PC-9 (cell line): ENCODE measurements around the gene ATP5ME. TPM values are rescaled to one million over a fixed set of nuclear protein-coding genes. Genes with fewer than 3 reads are reported as not detected.

Experiments
- BruUV-seq: library from RNA; stranded (reverse); fragments of 400-500 nt; replicated peaks from 2 replicates; lab custom pipeline; 2021; lab: Mats Ljungman, UMichigan
- CTCF ChIA-PET: fragments of 300-600 bp; sonication (Branson Sonifier 250); formaldehyde crosslinking; loops from one replicate; lab custom pipeline; 2022; ENCODE audit warnings: antibody characterized with exemption; lab: Charles Lee
- POLR2A ChIA-PET: fragments of 300-600 bp; sonication (Branson Sonifier 250); formaldehyde crosslinking; loops from one replicate; lab custom pipeline; 2022; ENCODE audit warnings: antibody characterized with exemption; ENCODE audit not compliant: unreplicated experiment; lab: Charles Lee
- DNase-seq, 2 experiments: peaks; one replicate each; pipeline versions ENCODE4 v3.0.0 to v3.0.0-alpha.2; 2015 to 2022; ENCODE audit warnings: mixed read lengths in 1 of 2
- H2AFZ ChIP-seq: fragments of 200-600 bp; sonication (generic); 2 replicates; pipeline ENCODE4 v1.8.1; 2017; ENCODE audit warnings: antibody characterized with exemption
- H3F3A ChIP-seq: fragments of 200-600 bp; sonication (generic); 2 replicates; pipeline ENCODE4 v1.8.1; 2017; ENCODE audit warnings: antibody characterized with exemption, mild to moderate bottlenecking, low read depth; ENCODE audit not compliant: insufficient read depth
- H3K27ac ChIP-seq: fragments of 200-600 bp; sonication (generic); 2 replicates; pipeline ENCODE4 v1.6.1; 2016; ENCODE audit warnings: mixed run types
- H3K27me3 ChIP-seq: fragments of 200-600 bp; sonication (generic); 2 replicates; pipeline ENCODE4 v1.6.1; 2016; ENCODE audit warnings: low read depth, mixed run types; ENCODE audit not compliant: insufficient read depth
- H3K36me3 ChIP-seq: fragments of 200-600 bp; sonication (generic); 2 replicates; pipeline ENCODE4 v1.6.1; 2016; ENCODE audit warnings: low read depth, mixed run types
- H3K4me1 ChIP-seq: fragments of 200-600 bp; sonication (generic); replicated peaks from 2 replicates; pipeline ENCODE4 v1.6.1; 2016; ENCODE audit warnings: mixed run types; ENCODE audit not compliant: insufficient read depth
- H3K4me2 ChIP-seq: fragments of 200-600 bp; sonication (generic); 2 replicates; pipeline ENCODE4 v1.6.1; 2017; ENCODE audit warnings: mixed run types
- H3K4me3 ChIP-seq: fragments of 200-600 bp; sonication (generic); 2 replicates; pipeline ENCODE4 v1.6.1; 2016; ENCODE audit warnings: mixed run types
- H3K79me2 ChIP-seq: fragments of 200-600 bp; sonication (generic); 2 replicates; pipeline ENCODE4 v1.6.1; 2017; ENCODE audit warnings: low read depth, mixed run types
- H3K9me2 ChIP-seq: fragments of 200-600 bp; sonication (generic); 2 replicates; pipeline ENCODE4 v1.8.1; 2017; ENCODE audit warnings: mild to moderate bottlenecking; ENCODE audit not compliant: insufficient read depth
- H3K9me3 ChIP-seq: fragments of 200-600 bp; sonication (generic); 2 replicates; pipeline ENCODE4 v1.8.1; 2016; ENCODE audit warnings: low read depth; ENCODE audit not compliant: insufficient read depth
- H4K20me1 ChIP-seq: fragments of 200-600 bp; sonication (generic); 2 replicates; pipeline ENCODE4 v1.8.1; 2017; ENCODE audit not compliant: insufficient read depth
- EZH2 ChIP-seq: fragments of 200-600 bp; sonication (generic); IDR thresholded peaks from 2 replicates; pipeline ENCODE4 v1.8.0; 2017; ENCODE audit warnings: antibody characterized with exemption, low read depth
- intact Hi-C: fragments of 100-400 bp; cut with micrococcal nuclease; formaldehyde crosslinking; loops from one replicate; pipeline ENCODE4 v1.10.0; 2022; ENCODE audit not compliant: unreplicated experiment
- total RNA-seq: library from RNA; stranded (reverse); gene quantifications from 2 replicates; pipeline ENCODE4 v1.2.3, GENCODE V29; 2021
- TF ChIP-seq, protein P1 (sequence below): fragments of 200-600 bp; sonication (generic); conservative IDR thresholded peaks from 2 replicates; pipeline ENCODE4 v1.6.1; 2017; ENCODE audit warnings: mixed run types, antibody characterized with exemption, mild to moderate bottlenecking, moderate library complexity

ATP5ME gene
- total RNA-seq, 1 experiment from 2014 or later = 334 TPM

DNA sequence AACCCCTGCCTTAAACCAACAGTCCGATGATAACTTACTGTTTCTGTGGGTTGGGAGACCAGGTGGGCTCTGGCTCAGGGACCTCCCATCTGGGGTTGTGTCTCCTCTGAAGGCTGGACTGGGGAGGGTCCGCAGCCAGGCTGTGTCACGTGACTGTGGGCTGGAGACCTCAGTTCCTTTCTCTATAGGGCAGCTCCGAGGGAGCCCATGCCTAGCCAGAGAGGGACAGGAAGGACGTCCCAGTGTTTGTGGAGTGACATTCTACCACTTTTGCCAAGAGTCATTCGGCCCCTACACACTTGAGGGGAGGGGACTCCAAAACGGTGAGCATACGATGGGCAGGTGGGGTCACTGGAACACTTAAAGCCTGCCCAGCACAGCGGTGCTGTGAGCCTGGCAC lies 36.0 kb upstream of the ATP5ME start:
- H3K4me1 ChIP-seq = 0 out of 2 replicates have a peak, but pooled peaks cover 5% of the 10 kb centered on the region
- H3K27me3 ChIP-seq = no peaks in the 10 kb centered on the region
- H3K9me2 ChIP-seq = no peaks in the 10 kb centered on the region
- no TSS peak for BruUV-seq
- H3K36me3 ChIP-seq = no peaks in the 10 kb centered on the region
- ChIA-PET POLR2A (no interaction called here), CTCF (no interaction called here)
- TF ChIP-seq, protein P1, sequence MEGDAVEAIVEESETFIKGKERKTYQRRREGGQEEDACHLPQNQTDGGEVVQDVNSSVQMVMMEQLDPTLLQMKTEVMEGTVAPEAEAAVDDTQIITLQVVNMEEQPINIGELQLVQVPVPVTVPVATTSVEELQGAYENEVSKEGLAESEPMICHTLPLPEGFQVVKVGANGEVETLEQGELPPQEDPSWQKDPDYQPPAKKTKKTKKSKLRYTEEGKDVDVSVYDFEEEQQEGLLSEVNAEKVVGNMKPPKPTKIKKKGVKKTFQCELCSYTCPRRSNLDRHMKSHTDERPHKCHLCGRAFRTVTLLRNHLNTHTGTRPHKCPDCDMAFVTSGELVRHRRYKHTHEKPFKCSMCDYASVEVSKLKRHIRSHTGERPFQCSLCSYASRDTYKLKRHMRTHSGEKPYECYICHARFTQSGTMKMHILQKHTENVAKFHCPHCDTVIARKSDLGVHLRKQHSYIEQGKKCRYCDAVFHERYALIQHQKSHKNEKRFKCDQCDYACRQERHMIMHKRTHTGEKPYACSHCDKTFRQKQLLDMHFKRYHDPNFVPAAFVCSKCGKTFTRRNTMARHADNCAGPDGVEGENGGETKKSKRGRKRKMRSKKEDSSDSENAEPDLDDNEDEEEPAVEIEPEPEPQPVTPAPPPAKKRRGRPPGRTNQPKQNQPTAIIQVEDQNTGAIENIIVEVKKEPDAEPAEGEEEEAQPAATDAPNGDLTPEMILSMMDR = no peak
- TF ChIP-seq EZH2 = no peak
- no peak overlapping the region for H3K4me3 ChIP-seq
- H3F3A ChIP-seq = peaks cover 8% of the 10 kb centered on the region
- peaks cover 47% of the 10 kb centered on the region for H4K20me1 ChIP-seq
- intact Hi-C loops = no loop called here
- no peak for DNase-seq
- H3K27ac ChIP-seq = no peak overlapping the region
- no peak overlapping the region for H3K4me2 ChIP-seq
- peaks cover 80% of the 10 kb centered on the region for H3K79me2 ChIP-seq
- no peak overlapping the region for H2AFZ ChIP-seq
- no peaks in the 10 kb centered on the region for H3K9me3 ChIP-seq

DNA sequence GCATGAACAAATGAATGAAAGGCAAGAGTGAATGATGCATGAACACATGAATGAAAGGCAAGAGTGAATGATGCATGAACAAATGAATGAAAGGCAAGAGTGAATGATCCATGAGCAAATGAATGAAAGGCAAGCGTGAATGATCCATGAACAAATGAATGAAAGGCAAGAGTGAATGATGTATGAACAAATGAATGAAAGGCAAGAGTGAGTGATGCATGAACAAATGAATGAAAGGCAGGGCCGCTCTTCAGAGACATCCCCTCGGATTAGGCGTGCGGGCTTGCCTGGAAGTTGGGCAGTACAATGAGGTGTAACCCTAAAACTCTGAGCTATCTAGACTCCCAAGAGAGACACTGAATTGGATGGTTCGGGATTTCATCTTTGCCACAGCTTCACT lies 35.3 kb upstream of the ATP5ME start:
- Histone ChIP-seq H3K4me3 (no peak overlapping the region), H3K79me2 (peaks cover 72% of the 10 kb centered on the region), H3K9me3 (no peaks in the 10 kb centered on the region), H2AFZ (no peak overlapping the region), H3K27ac (no peak overlapping the region), H4K20me1 (peaks cover 43% of the 10 kb centered on the region), H3K27me3 (no peaks in the 10 kb centered on the region), H3K9me2 (no peaks in the 10 kb centered on the region), H3K36me3 (no peaks in the 10 kb centered on the region), H3K4me2 (no peak overlapping the region), H3K4me1 (0 out of 2 replicates have a peak, but pooled peaks cover 5% of the 10 kb centered on the region), H3F3A (peaks cover 8% of the 10 kb centered on the region)
- ChIA-PET CTCF (no interaction called here), POLR2A (no interaction called here)
- intact Hi-C loops = no loop called here
- BruUV-seq = no TSS peak
- no peak for DNase-seq
- TF ChIP-seq EZH2 = no peak
- TF ChIP-seq, protein P1 = no peak

DNA sequence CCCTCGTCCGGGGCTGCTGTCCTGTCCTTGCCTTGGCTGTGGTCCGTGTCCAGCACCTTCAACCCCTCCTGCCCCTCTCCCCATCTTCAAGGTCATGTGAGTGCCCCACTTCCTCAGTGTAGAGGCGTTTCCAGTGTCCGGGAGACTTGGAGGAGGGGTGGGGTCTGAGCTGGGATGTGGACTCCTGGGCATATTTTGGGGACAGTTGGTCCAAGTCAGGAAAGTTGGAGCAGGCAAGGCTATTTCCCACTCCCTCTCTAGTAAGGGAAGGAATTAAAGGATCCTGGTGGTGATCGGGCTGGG lies 34.5 kb upstream of the ATP5ME start:
- ChIA-PET POLR2A (no interaction called here), CTCF (no interaction called here)
- TF ChIP-seq, protein P1 = no peak
- TF ChIP-seq EZH2 = no peak
- H2AFZ ChIP-seq = no peak overlapping the region
- no TSS peak for BruUV-seq
- H3F3A ChIP-seq = peaks cover 8% of the 10 kb centered on the region
- H3K4me2 ChIP-seq = no peak overlapping the region
- H3K9me2 ChIP-seq = no peaks in the 10 kb centered on the region
- H3K79me2 ChIP-seq = peaks cover 65% of the 10 kb centered on the region
- H3K4me1 ChIP-seq = 0 out of 2 replicates have a peak, but pooled peaks cover 5% of the 10 kb centered on the region
- H3K27me3 ChIP-seq = no peaks in the 10 kb centered on the region
- H3K9me3 ChIP-seq = no peaks in the 10 kb centered on the region
- no peak for DNase-seq
- H3K4me3 ChIP-seq = no peak overlapping the region
- no peak overlapping the region for H3K27ac ChIP-seq
- H4K20me1 ChIP-seq = peaks cover 36% of the 10 kb centered on the region
- intact Hi-C loops = no loop called here
- H3K36me3 ChIP-seq = no peaks in the 10 kb centered on the region
